ACHN (cell line): ENCODE data around the gene CCDC197.

Experiments
- DNase-seq: peaks from one replicate; pipeline ENCODE4 v3.0.0-alpha.2; 2015
- in situ Hi-C: cut with HindIII; loops from 2 replicates; pipeline ENCODE4 v1.10.0; 2017; ENCODE audit warnings: low sequenced_read_pairs, low pct_ligation_motif_present, low pct_unique_long_range_greater_than_20kb

Gene CCDC197

DNA sequence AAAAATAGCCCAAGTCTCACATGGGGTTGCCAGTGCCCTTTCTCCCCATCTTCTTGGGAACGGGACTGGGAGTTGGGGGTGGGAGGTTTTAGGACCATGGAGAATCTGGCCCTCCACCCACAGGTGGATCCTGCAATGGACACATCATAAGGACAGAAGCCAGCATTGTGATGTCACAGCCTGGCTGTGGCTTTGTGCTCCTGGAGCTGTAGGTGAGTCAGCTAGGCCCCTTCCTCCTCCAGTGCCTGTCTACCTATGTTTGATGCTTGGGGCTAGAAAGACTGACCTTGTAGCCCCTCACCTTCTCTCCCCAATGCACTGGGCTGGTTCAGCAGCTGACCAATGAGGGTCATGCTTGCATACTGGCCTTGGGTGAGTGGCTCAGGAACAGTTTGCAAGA is at the start of gene CCDC197:
Gene CCDC197 (plus strand): TSS at position 220 of the 400 bp plus-strand sequence. CDS start 831 bp downstream, outside the sequence.
- in situ Hi-C loops: no loop called here
- no peak for DNase-seq

DNA sequence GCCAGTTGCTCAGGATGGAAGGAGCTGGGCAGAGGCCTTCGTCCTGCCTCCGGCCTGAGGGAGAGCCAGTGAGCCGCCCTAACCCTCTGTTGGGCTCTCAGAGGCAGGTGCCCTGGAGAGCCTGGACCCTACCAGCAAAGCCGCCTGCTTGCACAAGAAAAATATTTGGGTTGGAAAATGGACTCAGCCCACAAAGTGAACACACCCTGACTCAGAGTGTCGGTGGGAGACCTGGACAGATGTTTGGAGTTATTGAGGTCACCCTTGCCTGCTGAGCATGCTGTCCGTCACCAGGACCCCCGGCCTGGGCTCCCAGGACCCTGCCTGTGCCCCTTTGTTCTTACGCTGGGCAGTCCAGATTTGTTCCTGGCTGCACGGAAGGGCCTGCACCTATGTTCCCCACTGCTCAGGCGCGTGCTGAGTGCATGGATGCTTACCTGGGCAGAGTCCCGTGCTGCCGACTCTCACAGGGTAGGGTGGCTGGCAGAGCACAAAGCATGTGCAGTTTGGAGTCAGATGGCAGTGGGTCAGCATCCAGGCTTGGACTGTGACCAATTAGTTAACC is 47.5 kb upstream of the CCDC197 start:
- in situ Hi-C loops: no loop called here

DNA sequence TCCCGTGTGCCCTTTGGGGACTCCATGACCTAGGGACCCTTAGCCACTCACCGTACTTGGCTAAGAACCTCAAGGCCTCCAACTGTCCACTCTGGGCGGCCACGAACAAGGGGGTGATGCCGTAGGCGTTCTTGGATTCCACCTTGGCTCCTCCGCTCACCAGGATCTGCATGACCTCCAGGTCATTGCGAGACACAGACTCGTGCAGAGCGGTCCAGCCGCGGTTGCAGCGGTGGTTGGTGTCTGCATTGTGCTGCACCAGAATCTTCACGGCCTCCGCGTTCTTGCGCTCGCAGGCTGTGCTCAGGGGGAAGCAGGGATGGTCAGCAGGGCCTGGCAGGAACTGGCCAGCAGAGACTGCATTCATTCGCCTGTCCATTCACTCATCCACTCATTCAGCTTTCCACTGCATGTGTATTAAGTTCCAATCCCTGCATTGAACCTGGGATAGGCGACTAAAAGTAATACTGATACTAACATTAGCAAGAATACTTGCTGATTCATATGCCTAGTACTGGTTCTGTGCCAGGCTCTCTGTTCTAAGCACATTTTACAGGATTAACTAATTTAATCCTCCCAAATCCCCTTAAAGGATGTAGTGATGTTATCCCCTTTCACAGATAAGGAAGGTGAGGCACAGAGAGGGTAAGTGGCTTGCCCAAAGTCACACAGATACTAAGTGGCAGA is 46.0 kb upstream of the CCDC197 start:
- in situ Hi-C loops: no loop called here
- DNase-seq: no peak

More for the DNA sequence above, 47.5 kb upstream of the CCDC197 start:
- DNase-seq: no peak

- DNase-seq: no peak
- in situ Hi-C loops: no loop called here
These were observed 45.2 kb upstream of the CCDC197 start for GRCh38 chr14:93951635-93952540.

DNA sequence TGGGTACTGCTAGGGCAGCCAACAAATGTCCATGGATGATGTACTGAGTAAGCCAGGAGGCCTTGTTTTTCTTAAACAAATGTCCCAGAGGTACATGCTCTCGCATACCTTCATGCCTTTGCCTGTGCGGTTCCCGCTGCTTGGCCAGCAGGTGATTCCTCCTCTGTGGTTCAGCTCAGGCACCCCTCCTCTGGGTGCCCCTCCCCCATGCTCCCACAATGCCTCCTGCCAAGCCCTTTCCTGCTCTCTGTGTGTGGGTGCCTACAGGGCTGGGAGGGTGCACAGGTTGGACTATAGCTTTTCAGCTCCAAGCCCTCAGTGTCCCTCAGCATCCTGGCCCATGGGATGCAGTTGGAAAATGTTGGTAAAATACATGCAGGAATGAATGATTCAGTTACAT is 44.3 kb upstream of the CCDC197 start:
- DNase-seq: no peak
- in situ Hi-C loops: no loop called here

DNA sequence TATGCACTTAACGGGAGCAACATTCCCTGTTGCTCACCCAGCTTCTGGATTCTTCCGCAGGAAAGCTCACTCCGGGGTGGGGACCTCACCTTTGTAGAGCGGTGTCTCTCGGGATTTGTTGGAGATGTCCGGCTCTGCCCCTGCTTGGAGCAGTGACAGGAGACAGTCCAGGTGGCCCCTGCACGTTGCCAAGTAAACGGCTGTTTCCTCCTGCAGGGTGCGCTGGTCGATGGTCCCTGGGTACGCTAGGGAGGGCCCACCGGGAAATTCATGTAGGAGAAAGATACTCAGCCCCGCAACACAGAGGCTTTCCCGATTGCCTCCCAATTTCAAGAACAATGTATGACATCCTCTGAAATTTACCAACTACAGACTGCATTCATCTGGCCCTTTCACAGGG is 43.8 kb upstream of the CCDC197 start:
- no peak for DNase-seq
- in situ Hi-C loops: no loop called here

DNA sequence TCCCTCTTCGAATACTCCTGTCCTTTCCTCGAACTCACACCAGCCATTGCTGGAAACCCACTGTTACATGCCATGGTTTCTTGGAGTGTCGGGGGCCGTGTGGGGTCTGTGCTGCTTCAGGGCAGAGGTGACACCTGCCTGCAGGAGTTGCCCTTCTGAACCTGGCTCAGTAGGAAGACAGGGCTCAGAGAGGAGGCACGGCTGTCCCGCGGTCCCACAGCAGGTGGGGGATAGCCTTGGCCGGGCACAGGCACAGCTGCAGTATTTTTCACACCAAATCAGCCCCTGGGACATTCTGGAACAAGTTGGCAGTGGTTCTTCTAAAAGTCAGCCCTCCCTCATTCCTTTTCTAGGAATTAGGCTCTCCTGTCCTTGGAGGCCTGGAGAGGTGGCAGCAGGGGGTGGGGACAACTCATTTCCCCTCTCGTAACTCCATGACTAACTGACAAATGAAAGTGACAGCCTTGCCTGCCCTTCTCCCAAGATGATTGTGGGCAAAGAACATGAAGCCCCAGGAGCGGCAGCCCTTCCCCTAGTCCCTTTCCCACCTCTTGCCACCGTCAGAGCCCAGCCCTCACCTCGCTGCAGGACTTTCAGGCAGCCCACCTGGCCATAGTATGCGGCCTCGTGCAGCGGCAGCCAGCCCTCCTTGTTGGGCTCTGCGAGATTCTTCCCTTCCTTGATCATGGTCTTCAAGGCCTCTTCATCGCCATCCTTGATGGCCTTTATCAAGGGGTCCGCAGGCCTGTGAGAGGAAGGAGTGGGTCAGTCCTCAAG is 43.2 kb upstream of the CCDC197 start:
- in situ Hi-C loops: no loop called here
- no peak for DNase-seq

DNA sequence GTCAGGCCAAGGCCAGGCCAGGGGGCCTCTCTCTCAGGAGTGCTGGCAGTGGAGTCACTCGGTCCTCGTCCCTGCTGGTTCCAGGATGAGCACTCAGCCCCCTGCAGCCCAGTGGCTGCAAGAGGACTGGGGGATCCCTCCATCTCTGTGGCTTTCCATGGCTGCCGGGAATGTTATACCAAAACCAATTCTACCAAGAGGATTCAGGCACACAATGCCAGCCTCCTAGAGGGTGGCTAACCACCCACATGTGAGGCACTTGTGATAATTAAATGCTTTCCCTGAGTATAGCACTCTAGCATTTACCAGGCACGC is 42.6 kb upstream of the CCDC197 start:
- in situ Hi-C loops: no loop called here
- no peak for DNase-seq

GRCh38 chr14:93954900-93955849 is 41.9 kb upstream of the CCDC197 start:
- in situ Hi-C loops: no loop called here
- DNase-seq: no peak

- in situ Hi-C loops: no loop called here
- no peak for DNase-seq
These were observed 41.1 kb upstream of the CCDC197 start for GRCh38 chr14:93955850-93956481.

GRCh38 chr14:93956514-93957332 is 40.4 kb upstream of the CCDC197 start:
- in situ Hi-C loops: no loop called here
- DNase-seq: no peak

DNA sequence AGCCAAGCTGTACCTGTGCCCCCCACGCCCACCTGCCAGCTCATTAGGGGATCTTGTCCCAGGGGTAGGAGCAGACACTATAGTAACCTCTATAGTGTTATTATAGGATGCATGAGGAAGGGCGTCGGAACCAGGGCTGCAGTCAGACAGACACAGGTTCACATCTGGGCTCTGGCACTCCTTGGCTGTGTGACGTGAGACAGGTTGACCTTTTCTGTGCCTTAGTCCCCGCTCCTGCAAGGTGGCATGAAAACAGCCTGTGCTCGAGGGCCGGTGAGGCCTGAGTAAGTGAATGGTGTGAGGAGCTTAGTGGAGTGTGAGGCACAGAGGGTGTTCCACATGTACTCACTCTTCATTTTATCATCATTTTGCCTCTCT is 39.8 kb upstream of the CCDC197 start:
- in situ Hi-C loops: no loop called here
- DNase-seq: no peak

- in situ Hi-C loops: no loop called here
These were observed 39.1 kb upstream of the CCDC197 start for GRCh38 chr14:93957751-93958566.

DNA sequence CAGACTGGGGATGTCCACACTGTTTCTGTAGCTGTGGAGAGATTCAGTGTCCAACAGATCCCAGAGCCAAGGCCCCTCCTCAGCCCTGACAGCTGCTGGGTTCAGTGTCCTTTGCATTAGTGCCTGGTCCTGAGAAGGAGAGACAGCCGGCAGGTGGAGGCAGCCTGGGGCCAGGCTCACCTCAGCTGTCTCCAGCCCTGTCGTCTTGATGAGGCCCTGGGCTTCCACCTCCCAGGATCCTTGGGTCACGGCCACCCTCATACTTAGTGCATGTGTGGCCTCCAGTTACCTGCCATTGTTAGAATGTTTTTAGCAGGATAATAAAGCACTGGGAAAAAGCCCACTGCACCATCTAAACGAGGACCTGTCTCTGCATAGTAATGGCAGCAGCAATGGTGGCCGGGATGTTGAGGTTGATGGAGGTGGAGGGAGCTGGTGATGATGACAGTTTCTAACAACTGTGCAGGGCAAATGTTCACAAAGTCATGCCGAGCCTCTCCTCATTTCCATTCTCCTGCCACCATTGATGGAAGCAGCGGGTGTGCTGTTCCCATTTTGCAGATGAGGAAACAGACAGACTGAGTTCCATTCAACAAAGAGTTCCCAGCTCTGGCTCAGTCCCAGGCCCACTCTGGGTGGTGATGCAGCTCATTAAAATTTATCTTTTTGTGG is 38.4 kb upstream of the CCDC197 start:
- in situ Hi-C loops: no loop called here
- DNase-seq: no peak

More at GRCh38 chr14:93957751-93958566, 39.1 kb upstream of the CCDC197 start:
- DNase-seq: no peak

DNA sequence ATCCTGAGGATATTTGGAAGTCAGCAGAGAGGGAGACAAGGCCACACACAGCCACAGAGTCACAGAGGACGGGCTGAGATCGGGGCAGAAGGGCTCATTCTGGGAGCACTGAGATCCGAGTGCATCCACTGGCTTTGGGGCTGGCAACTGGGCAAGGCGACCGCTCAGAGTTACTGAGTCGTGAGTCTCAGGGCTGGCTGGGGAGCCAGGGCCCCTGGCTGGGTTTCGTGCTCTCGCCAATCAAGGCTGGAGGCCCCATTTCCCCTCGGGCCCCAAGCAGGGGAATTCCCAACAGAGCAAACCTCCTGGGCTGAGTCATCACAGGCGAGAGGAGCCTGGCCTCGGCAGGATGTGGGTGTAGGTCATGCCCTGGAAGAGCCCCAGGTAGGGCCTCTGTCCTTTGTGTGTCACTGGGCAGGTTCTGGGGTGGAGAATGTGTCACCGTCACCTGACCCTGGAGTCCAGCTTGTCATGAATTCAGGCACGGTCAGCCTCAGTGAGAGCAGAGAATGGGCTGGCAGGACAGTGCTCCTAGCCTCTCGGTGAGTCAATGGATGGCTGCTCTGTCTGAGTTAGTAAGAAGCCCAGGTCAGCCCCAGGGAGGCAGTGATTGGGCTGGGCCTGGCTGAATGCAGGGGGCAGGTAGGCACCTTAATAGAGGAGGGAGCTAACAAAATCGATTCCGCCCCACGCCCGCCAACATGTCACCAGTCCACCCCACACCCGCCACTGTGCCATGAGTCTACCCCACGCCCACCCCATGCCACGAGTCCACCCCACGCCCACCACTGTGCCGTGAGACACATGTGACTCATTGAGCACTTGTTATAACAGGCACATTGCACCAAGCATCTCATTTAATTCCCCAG is 37.6 kb upstream of the CCDC197 start:
- DNase-seq: peak; percentile 94
- in situ Hi-C loops: no loop called here
